C4-2B (cell line): Measurements from ENCODE around the gene FBXL2.

Experiments used
- ZFX ChIP-seq: fragments of 450-650 bp; IDR thresholded peaks from 2 replicates; pipeline ENCODE4 v1.6.1; 2017
- TF ChIP-seq, protein P1 (sequence below): fragments of 450-650 bp; conservative IDR thresholded peaks from 2 replicates; pipeline ENCODE4 v1.5.1; 2017; ENCODE audit warnings: mild to moderate bottlenecking

DNA sequence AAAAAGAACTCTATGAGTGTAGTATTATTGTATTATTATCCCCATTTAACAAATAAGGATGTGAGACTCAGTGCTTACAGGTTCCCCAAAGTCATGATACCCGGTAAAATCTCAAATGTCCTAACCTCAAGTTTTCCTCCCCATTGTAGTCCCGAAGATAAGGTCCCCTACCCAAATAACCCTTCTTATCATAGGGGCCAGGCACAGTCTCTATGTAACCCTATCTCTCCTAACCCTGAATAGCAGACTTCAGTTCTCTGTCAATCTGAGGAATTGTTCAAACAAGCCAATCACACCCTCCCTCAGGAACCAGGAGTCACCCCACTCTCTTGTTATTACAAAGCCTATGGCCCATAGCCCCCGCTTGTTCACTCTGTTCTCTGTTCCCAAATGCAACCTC lies 48.2 kb upstream of the FBXL2 start:
- TF ChIP-seq, protein P1, sequence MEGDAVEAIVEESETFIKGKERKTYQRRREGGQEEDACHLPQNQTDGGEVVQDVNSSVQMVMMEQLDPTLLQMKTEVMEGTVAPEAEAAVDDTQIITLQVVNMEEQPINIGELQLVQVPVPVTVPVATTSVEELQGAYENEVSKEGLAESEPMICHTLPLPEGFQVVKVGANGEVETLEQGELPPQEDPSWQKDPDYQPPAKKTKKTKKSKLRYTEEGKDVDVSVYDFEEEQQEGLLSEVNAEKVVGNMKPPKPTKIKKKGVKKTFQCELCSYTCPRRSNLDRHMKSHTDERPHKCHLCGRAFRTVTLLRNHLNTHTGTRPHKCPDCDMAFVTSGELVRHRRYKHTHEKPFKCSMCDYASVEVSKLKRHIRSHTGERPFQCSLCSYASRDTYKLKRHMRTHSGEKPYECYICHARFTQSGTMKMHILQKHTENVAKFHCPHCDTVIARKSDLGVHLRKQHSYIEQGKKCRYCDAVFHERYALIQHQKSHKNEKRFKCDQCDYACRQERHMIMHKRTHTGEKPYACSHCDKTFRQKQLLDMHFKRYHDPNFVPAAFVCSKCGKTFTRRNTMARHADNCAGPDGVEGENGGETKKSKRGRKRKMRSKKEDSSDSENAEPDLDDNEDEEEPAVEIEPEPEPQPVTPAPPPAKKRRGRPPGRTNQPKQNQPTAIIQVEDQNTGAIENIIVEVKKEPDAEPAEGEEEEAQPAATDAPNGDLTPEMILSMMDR: no peak
- no peak for TF ChIP-seq ZFX
